HG02571 (cell line): Measurements from ENCODE around the gene SOX8.

Experiments
- ATAC-seq: cut with Tn5 transposase; IDR thresholded peaks from one replicate; pipeline ENCODE4 v1.9.1; 2021; ENCODE audit warnings: mild to moderate bottlenecking, moderate library complexity; ENCODE audit not compliant: unreplicated experiment

The SOX8 gene

DNA sequence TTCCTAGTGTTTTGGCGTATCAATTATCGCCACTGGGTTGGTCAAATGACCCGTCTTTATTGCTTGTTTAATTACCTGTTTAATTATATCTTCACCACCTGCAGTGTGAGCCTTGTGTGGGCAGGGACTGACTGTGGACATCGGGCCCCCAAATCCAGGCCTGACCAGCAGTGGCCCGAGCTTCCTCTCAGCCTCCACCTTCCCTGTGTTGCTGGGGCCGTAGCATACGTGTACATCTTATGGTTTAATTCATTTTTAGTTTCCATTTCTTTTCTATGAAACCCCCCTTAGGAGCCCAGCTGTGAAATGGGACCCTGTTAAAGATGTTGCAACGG lies 9.6 kb upstream of the SOX8 start:
- ATAC-seq = no peak

DNA sequence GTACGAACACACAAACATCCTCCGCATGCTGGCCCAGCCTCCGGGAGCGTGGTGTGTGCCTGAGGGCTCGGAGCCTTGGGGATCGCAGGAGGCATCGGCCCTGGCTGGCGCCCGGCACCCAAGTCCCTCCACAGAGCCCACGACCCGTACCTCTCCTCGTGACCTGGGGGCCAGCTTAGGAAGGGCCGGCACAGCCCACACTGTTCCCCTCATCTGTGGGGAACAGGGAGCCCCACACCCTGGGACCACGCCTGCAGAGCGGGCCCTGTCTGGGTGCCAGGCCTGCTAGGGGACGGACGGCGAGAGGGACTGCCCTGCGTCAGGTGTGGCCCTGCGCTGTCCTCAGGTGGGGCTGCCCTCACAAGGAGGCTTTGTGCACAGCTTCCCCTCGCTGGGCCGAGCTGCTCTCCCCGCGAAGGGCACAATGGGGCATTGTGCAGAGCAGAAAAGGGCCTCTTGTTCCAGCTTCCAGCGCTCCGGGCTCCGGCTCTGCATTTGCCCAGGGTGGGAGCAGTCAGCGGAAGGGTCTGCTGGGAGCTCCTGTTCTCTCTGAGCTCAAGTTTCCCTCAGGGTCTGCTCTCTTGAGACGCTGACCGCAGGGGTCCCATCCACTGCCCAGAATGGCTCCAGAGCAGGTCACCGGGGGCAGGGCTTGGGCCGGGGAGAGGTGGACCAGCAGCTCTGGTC lies 9.1 kb upstream of the SOX8 start:
- no peak for ATAC-seq

DNA sequence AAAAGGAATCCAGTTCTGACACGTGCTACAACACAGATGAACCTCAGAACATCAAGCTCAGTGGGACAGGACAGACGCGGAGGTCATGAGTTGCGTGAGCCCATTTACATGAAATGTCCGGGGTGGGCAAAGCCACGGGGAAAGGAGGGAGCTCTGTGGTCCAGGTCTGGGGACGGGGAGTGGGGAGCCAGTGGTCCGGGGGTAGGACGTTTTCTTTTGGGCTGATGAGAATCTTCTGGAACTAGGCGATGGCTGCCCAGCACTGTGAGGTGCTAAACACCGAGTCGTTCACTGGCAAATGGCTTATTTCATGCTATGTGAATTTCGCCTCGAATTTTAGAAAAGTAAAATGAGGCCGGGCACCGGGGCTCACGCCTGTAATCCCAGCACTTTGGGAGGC lies 8.2 kb upstream of the SOX8 start:
- ATAC-seq = no peak

DNA sequence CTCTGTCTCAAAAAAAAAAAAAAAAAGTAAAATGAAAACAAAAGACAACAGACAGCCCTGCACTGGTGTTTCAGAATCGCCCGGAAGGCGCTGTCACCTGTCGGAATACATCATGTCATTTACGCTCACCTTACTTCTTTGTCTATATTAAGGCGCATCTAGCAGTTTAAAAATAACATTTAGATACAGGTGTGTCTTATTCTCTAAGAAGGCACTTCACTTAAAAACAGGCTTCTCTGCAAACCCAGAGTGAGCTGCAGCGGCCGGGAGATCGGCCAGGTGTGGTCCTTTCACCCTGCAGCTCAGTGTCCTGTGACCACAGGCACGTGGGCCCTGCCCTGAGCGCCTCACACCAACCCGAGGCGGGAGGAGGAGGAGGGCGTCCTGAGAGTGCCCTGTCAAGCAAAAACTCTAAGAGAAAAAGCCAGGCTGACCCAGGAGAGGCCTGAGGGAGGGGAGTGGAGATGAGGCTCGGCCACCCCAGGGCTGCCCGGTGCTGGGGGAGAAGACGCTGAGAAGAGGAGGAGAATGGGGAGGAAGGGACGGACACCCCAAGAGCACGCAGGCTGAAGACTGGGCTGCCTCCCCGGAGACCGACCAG lies 7.5 kb upstream of the SOX8 start:
- no peak for ATAC-seq

DNA sequence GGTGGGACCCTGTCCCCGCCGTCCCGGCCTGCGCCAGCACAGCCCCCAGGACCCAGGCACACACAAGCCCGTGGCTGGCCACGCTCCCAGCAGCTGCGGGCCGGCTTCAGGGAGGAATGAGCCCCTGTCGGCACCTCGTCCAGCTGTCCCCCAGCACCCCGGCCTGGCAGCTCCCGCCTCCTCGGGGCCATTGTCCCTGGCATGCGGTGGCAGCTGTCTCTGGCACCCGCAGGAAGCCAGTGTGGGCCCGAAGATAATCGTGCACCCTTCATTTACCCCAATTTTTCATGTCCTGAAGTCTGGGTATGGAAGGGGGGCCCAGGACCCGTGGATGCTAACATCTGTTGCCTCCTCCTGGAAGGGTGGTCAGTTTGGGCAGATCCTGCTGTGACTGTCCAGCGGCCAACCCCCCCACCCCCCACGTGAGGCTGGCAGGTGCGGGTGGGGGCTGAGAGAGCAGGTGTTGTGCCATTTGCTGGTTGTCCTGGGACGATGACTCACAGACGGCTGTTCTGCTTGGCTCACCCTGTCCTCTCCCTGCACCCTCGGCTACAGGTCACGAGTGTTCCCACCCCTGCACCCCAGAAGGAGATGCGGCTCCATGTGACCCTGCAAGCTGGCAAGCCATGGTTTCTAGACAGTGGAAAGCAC lies 6.8 kb upstream of the SOX8 start:
- no peak for ATAC-seq

DNA sequence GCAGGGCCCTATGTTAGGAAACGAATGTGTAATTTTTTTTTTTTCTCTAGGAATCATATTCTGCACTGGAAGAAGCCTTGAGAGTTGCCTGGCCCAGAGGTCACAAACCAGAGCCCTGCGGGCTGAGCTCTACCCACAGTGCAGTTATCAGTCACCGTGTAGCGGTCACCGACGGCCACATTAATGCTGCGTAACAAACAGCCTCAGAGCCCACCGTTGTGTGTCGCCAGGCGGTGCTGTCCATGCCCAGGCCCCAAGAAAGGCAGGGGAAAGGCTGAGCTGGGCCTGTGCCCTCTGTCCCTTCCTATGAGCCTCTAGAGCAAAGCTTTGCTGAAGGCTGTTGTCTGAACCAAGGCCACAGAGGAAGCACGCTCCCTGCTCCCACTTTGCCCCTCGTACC lies 6.3 kb upstream of the SOX8 start:
- ATAC-seq = no peak

DNA sequence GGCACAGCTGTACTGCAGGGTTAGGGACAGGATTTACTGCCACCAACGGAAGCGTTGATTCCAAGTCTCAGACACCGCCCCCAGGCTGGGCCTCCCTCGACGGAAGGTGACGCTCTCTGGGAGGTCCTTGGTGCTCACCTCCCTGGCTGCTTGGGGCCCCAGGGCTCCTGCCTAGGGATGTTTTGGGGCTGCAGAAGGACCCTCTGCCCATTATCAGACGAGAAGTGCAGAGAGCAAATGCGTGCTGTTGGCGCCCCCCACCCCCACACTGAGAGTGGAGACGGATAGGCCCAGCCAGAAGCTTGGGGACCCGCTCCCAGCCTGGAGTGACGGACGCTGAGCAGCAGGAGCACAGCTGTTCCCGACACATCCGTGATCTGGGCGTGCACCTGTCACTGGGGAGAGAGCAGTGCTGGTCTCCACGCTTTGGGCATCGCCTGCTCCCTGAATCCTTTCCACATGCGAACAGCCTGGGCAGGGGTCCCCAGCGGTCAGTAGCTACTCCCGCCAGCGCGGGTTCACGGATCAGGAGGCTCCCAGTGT lies 5.1 kb upstream of the SOX8 start:
- no peak for ATAC-seq

DNA sequence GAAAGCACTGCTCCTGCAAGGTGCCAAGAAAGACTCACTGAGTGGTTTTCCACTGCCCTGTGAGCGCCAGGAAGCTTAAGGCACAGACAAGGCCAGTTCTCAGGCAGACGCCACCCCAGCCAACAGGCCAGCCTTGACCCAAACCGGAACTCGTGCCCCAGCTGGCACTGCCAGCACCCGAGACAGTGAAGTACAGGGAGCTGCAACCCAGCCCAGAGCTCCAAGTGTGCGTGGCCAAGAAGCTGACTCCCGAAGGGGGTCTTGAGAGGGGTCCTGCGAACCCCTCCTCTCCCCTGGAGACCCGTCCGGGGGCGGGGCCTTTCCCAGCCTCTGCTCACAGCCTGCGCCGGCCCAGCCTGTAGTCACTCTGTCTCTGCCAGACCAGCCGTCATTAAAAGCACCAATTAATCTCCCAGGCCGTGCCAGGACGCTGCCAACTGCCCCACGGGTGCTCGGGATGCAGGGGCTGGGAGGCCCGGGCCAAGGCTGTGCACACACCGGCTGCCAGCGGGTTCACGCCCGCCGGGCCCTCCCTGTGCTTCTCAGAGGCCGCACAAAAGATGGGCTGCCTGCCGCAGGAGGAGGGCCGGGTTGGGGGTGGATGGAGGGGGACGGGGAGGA lies 4.4 kb upstream of the SOX8 start:
- no peak for ATAC-seq

DNA sequence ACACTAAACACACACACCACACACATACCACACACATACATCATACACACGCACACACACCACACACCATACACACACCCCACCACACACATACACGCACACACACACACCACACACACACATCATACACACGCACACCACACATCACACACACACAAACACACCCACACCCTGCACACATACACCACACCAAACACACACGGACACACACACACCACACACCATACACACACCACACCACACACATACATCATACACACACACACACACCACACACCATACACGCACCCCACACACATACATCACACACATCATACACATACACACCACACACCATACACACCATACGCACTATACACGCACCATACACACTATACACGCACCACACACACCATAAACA lies 3.7 kb upstream of the SOX8 start:
- ATAC-seq = no peak

DNA sequence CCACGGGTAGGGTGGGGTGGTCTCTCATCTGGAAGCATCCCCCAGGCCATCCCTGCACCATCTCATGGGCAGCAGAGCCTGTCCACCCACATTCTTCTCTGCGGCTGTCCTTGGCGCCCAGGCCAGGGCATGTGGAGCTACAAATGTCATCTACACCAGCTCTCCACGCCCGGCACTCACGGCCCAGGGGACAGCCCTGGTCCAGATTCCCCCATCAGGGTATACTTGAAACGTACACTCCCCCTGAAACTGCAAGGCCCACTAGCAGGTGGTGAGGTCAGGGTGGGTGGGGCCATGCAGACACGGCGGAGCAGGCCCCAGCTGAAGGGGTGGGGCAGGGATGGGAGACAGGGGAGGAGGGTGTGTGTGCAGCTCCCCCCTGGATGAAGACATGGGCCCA lies 3.2 kb upstream of the SOX8 start:
- ATAC-seq = no peak

DNA sequence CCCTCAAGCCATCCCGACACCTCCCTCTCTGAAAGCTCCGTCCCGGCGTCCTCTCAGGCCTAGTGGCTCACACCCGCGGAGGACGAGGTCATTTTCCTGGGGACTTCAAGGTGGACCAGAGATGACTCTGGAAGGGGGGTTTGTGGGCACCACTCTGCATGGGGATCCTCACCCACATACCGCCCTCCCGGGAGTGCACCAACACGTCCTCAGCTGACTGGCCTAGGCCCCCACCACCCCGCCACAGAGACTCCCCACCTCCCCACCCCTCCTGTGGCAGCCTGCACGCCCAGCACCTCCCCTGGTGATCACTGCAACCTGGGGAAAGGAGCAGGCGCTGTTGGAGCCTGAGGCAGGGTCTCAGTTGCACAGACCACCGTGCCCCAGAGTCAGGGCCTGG lies 2.4 kb upstream of the SOX8 start:
- ATAC-seq = no peak

DNA sequence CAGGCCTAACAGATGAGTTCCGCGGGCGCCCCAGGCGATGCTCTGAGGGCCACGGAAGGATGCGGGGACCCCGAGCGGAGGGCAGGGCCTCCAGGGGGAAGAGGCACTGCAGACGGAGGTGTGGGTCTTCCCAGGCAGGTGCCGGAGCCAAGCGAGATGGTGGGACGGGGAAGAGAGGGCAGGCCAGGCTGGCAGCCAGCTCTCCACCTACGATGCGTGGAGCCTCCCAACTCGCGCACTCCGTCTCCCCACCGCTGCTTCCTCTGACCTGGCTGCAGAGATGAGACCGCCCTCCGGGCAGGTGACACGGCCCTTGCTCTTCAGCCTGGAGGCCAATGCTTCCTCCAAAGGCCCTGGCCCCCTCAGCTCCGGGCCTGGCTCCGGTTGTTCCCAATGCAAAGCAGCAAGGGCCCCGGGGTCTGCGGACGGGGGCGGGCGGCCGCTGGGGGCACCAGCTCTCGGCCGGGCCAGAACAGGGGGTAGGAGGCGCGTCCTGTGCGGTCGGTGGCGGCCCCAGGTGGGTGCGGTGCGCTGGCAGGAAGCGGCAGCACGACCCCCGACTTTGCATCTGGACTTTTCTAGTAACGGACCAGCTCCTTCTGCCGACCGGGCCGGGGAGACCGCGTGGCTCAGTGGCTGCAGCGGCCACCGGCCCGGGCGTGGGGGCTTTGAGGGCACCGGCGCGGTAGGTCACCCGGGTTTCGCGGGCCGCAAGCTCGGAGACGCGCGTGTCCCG lies 1.5 kb upstream of the SOX8 start:
- ATAC-seq = no peak

DNA sequence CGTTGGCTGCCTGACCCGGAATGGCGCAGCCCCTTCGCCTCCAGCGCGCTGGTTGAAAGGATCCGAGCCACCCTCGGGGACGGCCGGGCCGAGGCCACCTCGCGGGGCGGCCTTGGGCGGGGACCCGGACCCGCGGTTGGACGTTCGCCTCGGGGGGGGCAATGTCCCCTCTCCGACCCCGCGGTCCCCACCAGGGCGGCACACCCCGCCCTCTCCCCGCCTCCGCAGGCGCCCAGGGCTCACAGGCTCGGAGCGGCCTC lies 1.0 kb upstream of the SOX8 start:
- no peak for ATAC-seq

DNA sequence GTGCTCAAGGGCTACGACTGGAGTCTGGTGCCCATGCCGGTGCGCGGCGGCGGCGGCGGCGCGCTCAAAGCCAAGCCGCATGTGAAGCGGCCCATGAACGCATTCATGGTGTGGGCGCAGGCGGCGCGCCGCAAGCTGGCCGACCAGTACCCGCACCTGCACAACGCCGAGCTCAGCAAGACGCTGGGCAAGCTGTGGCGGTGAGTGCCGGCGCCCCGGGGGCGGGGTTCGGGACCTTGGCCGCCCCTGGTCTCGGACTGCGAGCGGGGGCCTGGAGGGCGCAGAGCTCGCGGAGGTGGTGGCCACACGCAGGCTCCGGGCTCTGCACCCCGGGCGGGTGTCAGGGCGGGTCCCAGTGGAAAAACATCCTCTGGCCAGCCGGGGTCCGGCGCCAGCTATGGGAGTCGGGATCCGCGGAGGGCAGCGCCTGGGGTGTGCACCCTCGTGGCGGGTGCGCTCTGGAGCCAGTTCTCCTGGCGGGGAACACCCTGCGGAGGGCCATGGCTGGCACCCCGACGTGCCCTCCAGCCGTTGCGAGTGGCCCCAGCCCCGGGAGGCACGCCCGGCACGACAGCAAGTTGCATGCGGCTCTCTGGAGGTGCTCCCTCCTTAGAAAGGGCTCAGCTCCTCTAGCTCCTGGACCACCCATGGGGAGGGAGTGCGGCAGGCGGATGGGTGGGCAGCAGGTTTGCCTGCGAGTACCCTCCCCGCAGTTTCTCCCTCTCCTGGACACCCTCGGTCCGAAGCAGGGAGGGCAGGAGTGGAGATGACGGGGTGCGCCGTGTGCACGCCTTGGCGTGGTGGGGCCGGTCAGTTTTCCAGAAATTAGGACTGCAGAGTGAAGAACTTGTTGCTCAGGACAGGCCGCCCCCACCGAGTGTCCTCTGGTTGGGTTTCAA lies 824 bp downstream of the SOX8 start:
- ATAC-seq = no peak

DNA sequence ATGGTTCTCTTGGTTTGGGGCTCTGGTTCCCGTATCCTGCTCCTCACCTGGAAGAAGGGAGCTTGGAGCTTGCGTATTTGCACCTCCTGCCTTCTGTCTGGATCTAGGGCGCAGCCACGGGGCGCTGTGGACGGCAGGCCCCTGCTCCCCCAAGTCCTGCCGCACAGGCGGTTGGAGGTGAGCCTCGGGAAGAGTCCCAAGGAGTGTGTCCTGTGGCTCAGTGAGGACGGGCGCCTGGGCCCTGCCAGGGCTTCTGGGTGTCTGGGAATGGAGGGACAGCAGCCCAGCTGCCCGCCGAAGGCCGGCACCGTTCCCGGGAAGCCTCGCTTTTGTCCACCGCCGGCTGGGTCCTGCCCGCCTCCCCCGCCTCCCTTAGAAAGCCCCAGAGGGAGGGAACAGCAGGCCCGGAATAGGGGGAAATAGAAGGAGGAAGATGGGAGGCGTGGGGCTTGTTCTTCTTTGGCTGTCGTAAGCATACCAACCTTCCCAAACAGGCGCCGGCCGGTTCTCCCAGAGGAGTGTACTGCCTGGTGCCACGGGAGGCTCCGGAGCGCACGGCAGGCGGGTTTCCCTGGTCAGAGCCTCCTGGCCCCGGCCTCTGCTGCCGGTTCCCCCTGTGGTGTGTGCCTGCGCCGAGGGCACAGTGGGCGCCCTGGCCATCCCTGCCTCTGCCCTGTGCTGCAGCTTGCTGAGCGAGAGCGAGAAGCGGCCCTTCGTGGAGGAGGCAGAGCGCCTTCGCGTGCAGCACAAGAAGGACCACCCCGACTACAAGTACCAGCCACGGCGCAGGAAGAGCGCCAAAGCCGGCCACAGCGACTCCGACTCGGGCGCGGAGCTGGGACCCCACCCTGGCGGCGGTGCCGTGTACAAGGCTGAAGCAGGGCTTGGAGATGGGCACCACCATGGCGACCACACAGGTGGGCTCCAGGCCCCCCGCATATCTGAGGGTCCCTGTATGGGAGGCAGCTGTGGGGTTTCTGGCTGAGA lies 1.8 kb downstream of the SOX8 start:
- ATAC-seq = no peak

DNA sequence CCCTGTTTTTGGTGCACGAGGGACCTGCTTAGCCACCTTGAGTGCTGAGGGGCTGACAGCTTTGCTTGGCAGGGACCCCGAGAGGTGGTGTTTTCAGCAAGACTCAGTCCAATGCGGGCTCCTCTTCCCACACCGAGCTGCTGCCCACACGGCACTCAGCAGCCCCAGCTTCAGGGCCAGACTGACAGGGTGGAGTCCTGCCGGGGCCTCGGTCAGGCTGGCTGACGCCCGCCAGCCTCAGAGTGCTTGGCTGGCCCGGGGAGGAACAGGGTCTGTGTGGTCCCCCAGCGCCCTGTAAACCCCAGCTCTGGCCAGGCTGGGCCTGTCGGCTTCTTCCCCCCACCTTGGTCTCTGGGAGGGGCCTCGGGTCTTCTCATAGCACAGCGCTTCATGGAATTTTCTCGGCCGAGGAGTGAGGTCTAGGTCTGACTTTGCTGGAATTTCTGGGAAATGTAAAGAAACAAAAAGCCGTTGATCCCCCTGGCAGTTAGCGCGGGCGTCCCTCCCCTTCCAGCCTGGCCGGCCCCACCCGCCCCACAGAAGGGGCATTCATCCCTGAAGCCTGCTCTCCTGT lies 2.6 kb downstream of the SOX8 start:
- ATAC-seq = no peak

DNA sequence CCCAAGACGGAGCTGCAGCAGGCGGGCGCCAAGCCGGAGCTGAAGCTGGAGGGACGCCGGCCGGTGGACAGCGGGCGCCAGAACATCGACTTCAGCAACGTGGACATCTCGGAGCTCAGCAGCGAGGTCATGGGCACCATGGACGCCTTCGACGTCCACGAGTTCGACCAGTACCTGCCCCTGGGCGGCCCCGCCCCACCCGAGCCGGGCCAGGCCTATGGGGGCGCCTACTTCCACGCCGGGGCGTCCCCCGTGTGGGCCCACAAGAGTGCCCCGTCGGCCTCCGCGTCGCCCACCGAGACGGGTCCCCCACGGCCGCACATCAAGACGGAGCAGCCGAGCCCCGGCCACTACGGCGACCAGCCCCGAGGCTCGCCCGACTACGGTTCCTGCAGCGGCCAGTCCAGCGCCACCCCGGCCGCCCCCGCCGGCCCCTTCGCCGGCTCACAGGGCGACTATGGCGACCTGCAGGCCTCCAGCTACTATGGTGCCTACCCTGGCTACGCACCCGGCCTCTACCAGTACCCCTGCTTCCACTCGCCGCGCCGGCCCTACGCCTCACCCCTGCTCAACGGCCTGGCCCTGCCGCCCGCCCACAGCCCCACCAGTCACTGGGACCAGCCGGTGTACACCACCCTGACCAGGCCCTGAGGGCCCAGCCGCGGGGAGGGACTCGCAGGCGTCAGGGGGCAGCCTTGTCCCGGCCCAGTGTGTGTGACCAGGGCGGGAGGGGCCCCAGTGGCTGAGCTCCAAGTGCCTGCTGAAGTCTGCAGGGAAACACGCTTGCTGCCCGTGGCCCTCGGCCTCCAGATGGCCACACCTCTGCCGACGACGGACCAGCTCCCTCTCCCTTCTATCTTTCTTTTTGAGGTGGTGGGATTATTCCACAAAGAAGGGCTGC lies 3.4 kb downstream of the SOX8 start:
- ATAC-seq = no peak
